ENCODE data around the gene FOXP4.

Gene FOXP4, protein sequence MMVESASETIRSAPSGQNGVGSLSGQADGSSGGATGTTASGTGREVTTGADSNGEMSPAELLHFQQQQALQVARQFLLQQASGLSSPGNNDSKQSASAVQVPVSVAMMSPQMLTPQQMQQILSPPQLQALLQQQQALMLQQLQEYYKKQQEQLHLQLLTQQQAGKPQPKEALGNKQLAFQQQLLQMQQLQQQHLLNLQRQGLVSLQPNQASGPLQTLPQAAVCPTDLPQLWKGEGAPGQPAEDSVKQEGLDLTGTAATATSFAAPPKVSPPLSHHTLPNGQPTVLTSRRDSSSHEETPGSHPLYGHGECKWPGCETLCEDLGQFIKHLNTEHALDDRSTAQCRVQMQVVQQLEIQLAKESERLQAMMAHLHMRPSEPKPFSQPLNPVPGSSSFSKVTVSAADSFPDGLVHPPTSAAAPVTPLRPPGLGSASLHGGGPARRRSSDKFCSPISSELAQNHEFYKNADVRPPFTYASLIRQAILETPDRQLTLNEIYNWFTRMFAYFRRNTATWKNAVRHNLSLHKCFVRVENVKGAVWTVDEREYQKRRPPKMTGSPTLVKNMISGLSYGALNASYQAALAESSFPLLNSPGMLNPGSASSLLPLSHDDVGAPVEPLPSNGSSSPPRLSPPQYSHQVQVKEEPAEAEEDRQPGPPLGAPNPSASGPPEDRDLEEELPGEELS

DNA sequence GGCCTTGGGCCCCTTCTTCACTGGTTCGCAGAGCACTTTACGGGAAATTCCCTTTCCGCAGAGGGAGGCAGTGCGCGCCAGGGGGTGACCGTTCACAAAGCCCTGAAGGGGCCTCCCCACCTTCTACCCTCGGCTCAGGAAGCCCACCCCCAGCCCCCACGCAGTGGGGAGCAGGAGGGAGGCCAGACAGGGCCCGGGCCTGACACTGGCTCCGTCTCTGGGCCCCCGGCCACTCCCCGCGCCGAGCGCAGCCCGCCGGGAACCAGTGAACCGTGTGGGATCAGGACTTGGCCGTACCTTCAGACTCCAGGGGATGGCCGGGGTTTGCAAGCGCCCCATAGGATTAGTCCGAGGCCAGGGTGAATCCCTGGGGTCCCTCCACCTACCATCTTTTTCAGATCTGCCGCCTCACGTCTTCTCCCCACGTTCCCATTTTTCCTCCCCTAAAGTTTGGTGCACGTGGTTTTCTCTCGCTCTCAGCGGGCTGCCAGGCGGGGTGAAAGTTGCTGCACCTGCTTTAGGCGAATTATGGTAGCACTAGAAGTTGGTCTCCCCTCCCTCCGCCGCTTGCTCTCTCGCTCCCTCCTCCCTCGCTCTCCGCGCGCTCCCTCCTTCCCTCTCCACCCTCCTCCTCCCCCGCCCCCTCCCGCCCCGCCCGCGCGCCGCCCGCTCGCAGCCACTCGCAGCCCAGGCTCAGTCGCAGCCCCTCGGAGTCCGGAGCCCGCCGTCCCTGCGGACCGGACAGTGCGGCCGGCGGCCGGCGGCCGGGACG lies at the start of gene FOXP4:
Gene FOXP4 (plus strand): TSS at position 679 of the 772 bp plus-strand sequence. CDS start 19,380 bp downstream, outside the sequence.
- DNase-seq: peak; percentile 84 to 87

DNA sequence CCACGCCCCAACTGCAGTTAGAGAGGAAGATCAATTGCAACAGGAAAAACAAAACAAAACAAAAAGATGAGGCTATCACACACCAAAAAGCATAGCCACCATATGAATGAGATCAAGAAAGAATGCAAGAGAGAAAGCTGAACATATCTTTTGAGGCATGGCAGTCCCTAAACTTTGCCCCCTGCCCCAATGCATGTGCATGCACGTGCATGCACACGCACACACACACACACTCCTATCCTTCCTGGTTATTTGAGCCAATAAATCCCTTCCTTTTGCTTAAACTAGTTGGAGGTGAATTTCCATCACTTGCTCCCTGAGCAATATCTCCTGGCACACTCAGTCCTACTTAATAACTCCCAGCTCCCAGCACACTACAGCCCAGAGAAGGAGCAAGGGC lies 48.6 kb upstream of the FOXP4 start:
- DNase-seq: no peak

DNA sequence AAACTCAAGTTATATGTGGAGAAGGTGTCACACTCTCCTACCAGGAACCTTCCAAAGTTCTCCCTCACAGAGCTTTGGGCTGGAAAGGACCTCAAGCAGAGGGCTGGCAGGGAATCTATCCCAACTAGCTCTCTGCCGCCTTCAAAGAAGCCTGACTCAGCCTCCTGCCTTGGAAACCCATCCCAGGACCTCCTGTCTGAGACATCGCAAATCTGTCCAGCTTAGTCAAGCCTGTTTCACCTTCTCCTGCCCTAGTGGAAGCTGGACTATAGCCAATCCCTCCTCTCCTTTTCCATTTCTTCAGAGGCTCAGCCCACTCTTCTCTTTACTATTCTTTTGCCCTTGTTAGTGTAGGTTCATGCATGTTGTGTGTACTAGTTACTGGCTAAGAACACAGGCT lies 48.2 kb upstream of the FOXP4 start:
- no peak for DNase-seq

DNA sequence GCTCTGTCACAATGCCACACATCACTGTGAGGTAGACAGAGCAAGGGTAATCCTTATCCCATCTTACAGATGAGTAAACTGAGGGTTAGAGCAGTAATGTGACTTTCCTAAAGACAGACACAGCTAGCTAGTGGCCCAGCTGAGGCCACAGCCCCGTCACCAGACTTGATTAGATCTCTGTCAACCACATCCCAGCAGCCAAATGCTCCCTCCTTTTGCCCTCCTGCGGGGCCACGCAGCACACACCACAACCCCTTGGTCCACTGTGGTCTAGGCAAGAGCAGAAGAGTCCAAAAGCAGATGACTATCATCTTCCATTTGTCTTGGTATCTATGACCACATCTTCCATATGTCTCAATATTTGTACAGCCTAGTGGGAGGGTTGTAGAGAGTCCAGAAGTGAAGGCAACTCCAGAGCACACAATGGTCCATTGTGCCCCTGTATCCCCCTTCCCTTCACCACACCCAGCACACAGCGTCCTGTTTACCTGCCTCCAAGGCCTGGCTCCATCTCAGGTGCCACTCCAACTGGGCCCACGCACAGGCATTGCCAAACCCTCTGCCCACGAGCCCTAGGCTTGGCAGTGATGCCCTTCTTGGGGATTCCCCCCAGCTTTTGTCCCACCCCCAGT lies 47.1 kb upstream of the FOXP4 start:
- DNase-seq: no peak

DNA sequence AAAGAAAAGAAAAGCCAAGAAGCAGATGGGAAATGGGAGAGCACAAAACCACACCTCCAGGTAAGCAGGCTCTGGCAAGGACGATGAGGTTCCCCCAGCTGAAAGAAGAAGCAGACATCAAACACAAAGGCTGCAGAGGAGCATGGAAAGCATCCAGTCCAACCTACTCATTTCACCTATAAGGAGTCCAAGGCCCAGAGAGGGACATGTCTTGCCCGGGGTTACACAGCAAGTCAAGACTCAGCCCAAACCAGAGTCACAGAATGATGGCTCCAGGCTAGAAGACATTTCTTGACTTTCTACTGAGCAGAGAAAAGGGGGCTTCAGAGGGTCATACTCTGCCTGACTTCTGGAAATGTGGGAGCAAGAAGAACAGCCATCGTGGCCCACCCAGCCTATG lies 45.6 kb upstream of the FOXP4 start:
- no peak for DNase-seq

DNA sequence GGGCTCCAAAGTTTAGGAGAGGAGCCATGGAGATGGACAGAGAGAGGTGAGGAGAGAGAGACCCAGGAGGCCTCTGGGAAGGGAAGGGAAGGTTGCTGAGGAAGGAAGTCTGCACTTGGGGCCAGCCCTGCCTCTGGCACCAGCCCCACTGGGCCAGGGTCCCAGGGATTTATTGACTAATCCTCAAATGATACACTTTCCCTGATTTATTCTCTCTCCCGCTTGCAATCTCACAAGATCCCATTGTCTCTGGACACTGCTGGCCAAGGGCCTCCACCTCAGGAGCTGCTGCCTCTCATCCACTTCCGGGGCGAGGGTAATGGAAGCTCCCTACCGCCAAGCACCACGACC lies 43.6 kb upstream of the FOXP4 start:
- no peak for DNase-seq

DNA sequence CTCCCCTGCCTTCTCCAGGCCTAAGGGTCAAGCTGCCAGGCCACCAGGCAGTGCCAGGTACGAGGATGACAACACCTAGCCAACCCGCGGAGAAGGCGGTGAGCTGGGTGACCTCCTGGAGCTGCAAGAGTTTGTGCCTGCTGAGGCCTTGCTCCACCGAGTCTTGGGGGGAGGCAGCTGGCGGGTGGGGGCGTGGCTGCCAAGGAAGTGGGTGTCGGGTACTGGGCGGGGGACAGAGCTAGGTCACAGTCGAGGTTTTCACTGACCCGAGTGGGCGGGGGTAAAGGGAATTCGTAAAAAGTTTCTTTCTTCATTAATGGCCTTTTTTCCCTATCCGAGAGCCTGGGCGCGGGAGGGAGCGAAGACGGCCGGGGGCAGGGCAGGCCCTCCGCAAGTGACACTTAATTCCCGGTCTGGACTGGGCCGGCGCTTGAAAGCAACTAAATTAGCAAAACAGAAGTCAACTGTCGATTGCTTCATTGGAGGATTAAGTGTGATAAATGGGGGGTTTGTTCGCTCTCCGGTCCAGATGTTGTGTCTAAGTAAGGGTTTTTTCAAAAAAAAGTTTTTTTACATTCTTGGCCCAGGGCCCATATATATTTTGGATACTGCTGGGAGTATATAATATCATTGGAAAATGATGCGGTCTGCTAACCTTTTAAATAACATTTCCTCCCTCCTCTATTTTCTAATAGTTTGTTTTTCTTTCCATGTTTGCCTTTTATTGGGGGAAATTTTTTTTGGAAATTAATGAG lies 43.1 kb upstream of the FOXP4 start:
- DNase-seq: no peak

DNA sequence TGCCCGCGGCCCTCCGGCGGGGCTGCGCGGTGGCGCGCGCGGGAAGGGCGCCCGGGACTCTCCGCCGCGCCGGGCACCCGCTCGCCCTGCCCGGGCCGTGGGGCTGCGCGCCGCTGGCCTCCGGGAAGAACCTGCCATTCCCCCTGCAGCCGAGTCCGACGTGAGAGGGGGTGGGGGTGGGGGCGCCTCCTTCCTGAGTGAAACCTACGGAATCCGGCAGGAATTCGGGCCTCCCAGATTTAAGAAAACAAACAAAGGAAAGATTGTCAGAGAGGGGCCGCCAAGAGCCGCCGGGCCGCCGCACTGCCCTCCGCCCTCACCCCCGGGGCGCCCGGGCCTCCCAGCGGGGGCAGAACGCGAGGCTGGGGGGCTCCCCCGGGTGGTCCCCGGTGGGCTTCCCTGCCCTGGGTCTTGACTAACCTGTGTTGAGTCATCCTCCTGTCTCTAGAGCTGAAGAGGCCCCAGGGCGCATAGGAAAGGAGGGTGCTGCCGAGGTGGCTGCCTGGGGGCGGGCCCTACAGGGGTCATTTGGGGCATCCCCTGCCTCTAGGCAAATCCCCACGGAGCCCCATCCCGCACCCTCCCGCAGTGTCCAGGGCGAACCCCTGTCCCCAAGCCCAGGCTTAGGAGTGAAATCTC lies 42.2 kb upstream of the FOXP4 start:
- DNase-seq: peak; percentile 33 to 37

DNA sequence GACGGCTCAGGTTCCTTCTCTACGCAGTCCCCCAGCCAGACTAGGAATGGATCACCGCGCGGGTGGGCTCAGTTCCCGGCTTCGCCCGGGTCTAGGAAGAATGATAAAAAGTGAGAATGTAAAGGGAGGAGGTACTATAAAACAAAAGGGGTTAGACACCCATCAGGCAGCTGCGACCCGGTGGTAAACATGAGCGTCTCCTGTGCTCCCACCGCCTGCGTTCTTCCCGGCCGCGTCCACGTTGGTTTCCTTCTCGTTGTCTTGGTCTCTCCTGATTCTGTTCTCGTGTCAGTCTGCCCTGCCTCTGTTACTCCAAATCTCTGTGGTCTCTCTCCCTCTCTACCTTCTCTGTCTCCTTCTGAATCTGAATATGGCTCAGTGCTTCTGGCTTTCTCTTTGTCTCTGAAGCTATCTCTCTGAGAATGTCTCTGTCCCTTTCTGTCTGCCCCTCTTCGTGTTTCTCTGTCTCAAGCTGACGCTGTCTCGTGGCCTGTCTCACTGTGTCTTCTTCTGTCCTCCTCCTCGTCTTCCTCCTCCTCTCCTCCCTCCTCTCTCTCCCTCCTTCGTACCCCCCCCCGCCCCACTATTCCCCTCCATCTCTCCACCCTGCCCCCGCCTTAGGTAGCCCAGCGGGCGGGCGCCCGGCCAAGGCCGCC lies 41.6 kb upstream of the FOXP4 start:
- DNase-seq: no peak

DNA sequence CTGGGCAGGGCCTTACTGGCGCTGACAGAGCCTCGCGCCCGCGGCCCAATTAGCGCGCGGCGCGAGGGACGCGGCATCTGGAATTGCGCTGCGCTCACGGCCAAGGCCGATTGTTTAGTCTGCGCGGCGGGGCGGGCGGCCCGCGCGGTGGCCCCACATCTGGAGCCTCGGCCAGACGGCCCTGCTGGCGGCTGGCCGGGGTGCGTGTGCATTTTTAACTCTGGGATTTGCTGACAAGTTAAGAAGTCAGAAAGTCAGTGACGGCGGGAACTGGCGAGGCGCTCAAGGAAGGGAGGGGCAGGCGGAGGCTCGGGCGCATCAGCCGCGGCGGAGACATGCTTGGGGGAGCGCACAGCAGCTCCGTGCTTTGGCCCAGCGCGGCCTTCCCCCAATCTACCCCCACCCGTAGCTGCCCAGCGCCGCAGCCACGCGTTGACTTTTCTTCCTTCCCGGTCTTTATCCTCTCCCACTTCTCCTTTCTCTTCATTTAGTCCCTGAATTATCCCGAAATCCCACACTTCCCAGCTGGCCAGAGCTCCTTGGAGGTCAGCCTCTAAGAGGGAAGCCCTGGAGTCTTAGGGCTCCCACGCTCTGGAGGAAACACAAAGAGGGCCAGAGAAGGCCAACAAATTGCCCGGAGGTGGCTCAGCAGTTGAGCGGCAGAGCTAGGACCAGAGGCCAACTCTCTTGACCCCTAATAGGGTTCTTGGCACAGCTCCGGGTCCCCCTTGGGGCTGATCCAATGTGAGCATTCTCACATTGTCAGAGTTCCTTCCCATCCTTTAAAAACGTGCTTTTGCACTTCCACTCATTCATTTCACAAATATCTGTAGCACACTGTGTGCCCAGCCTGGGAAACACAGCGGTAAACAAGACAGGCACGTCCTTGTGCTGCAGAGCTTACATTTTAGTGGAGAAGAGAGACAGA lies 40.8 kb upstream of the FOXP4 start:
- DNase-seq: peak; percentile 36 to 46

DNA sequence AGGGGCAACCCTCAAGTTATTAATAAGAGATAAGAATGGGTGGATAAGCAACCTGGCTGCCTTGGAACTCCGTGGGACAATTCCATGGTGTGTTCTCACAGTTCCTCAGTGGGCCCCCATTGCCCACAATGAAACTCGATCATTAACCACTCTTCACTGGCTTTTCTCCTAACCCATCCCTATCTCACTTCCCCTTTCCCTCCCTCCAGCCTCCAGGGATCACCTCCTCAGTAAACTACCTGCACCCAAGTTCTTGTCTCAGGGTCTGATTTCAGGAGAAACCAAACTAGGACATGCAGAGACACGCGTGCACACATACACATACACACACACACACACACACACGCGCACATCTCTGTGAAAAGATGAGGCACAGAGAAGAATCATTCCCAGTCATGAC lies 37.7 kb upstream of the FOXP4 start:
- DNase-seq: no peak

DNA sequence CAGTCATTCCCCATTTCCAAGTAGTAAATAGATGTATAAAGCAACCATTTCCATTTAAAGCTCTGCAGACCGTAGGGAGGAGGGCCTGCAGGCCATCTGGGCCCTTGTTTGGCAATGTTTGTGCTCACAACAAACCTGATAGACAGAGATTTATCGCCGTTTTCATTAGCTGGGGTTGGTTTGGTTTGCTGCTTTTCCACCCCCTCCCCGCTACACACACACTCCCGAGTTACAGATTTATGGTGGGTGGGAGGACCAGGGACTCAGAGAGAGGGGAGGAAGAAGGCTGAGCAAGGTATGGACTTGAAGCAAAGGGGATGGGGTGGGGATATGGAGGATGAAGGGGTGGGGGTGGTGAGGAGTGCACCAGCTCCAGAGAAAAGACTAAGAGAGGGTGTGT lies 36.6 kb upstream of the FOXP4 start:
- no peak for DNase-seq

DNA sequence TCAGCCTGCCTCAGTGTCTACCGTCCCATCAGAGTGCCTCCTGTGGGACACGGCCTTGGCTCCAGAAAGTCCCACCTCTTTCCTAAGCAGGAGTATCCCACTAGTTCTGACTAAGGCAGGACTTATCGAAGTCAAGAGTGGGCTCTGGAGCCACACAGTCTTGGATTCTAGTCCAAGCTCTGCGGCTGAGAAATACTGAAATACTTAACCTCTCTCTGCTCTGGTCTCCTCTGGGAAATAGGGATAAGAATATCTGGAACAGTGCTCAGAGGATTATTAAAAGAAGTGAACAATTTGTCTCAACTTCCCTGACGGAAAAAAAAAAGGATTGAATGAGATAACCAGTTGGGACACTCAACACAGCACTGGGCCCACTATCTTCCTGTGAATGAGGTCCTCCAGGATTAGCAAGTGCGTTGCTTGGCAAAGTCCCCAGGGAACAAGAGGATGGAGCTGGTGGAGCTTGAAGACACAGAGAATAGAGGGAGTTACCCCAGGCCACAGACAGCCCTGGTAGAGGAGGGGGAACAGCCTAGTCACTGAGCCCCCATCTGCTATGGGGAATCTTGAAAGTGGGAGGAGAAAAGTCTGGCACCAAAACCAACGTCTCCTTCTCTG lies 34.6 kb upstream of the FOXP4 start:
- DNase-seq: no peak

DNA sequence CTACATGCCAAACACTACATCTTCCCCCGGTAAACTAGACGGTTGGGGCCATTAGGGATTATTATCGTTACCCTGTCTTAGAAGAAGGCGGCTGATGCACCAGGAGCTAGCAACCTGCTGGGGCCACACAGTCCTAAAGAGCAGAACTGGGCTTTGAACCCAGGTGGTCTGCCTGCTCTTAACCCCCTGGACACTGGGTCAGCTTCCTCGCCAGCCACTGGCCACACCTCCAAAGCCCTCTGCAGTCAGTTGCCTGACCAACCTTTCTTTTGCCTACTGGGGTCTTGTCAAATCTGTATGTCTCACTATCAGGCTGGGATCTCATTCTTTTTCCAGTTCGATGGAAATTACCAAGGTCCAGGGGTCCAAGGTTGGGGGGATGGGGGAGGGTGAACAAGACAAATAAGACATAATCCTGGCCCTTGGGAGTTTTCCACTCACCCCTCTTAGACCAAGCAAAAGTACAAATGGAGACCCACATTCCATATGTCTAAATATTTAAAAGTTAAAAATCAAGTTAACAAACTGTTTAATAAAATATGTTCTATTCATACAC lies 34.0 kb upstream of the FOXP4 start:
- no peak for DNase-seq

DNA sequence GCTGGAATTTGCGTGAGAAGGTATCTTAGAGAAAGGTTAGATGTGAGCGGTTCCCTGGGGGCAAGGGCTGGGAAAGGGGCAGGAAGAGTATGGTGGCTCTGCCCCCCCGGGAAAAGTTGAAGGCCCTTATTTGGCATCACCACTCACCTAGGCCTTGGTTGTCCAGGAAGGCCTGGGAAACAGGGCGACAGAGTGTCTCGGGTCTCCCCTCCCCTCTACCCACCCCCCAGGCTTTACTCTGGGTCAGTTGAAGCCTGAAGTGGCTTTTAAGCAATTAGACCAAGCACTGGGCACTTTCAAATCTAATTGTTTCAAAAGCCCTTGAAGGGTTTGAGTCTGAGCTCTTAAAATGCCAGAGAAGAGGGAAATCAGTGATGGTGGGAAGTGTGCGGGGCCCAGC lies 30.2 kb upstream of the FOXP4 start:
- no peak for DNase-seq

DNA sequence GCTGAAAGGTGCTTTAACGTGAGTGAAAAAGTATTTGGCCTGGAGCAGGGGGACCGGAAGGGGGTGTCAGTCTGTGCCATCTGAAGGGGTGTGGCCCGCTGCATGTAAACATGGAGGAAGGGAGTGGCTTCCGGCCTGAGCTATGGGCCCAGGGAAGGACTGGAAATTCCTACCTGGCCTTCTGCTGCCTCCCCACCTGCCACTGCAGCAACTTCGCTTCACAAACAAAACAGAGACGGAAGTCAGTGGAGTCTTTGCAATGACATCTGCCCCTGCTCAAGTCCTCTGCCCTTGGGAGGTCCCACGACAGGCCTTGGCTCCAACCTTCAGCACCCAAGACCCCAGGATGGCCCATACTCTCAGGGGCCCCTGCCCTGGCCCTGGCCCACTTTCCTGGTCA lies 28.1 kb upstream of the FOXP4 start:
- no peak for DNase-seq

DNA sequence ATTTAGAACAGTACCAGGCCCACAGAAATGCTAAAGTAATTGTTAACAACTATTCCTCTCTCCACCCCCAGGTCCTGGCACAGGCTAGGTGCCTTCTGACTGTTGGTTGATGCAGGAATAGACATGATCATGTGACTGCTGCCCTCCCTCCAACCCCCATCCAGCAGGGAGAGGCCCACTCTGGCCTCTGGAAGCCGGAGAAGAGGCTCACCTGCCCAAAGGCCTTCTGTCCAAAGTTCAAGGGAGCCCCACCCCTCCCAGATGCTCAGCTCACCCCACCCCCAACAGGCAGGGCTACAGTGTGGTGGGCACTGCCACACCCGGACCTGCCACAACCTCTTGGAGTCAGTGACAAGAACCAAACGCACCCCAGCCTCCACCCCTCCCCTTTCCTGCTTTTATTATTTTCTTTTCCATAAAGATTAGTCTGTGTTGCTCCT lies 26.9 kb upstream of the FOXP4 start:
- no peak for DNase-seq

DNA sequence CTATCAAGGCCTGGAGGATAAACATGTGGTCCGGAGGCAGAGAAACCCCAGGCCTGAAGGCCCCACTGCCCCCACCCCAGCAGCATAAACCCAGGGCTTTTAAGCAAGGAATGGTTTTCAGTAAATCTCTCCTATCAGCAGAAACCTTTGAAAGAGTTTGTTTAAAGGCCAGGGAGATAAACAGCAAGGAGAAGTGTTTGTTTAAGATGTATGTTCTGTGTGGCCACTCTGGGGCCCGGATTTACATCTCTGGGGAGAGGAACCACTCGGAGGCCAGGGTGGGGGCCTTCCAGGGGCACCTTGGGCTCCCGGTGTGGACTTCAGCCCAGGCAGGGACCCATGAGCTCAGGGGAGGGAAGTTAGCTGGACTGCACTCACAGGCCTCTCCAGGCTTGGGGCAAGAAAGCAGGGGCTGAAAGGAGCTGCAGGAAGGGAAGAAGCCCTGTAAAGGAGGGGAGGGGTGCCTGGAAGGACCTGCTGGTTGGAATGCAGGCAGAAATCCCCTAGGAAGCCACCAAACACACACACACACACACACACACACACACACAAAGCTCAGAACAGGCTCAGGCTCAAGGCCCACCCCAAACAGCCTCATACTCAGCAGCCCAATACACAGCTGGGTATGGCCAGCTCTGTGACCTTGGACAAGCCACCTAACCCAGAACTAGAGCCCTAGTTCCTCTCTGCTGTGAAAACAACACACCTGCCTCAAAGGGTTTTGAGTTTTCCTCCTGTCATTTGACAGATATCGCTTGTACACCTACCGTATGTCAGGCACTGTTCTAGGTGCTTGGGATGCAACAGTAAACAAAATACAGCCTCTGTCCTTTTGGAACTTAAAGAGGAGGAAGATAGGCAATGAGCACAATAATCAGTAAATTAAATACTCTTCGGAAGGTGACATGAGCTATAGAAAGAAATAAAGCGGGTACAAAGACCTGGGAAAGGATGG lies 26.2 kb upstream of the FOXP4 start:
- no peak for DNase-seq

Data from activated T-cell treated with anti-CD3 and anti-CD28 coated beads, Interleukin-2, amount 50 U/mL, for 48 hours (primary cell).